Endothelial cell of umbilical vein (primary cell): ENCODE measurements around the gene NXT1. TPM values are rescaled to one million over a fixed set of nuclear protein-coding genes. Genes with fewer than 3 reads are reported as not detected.

Experiments
- BruUV-seq: library from RNA; stranded (reverse); fragments of 400-500 nt; replicated peaks from 2 replicates; lab custom pipeline; 2021; lab: Mats Ljungman, UMichigan
- CTCF ChIA-PET: fragments of 300-600, 350-600 bp; sonication (Branson Sonifier 250); formaldehyde crosslinking; loops from one replicate; lab custom pipeline; 2021; ENCODE audit warnings: antibody characterized with exemption, inconsistent platforms; lab: Charles Lee
- POLR2A ChIA-PET: fragments of 300-600, 350-600 bp; sonication (Branson Sonifier 250); formaldehyde crosslinking; loops from one replicate; lab custom pipeline; 2021; ENCODE audit warnings: antibody characterized with exemption, inconsistent platforms; lab: Charles Lee
- DNase-seq: peaks from one replicate; pipeline ENCODE4 v3.0.0-alpha.2; 2011; ENCODE audit warnings: low read depth, low spot score
- FAIRE-seq: peaks from 2 replicates; lab custom pipeline; 2011; peaks lifted over from hg19 to GRCh38; lab: Jason Lieb, UNC
- H2AFZ ChIP-seq: 2 replicates; pipeline ENCODE4 v1.6.0; 2012; ENCODE audit warnings: low read depth, low read length, control low read depth, inconsistent platforms
- H3K27ac ChIP-seq: 2 replicates; pipeline ENCODE4 v1.5.1; 2011; ENCODE audit warnings: low read depth, mild to moderate bottlenecking, control low read depth, low read length, moderate library complexity; ENCODE audit not compliant: insufficient read depth
- H3K27me3 ChIP-seq, 2 experiments: 2 replicates each; pipeline versions ENCODE4 v1.6.0 to v1.6.1; 2011; ENCODE audit warnings: low read length in 2 of 2, mixed read lengths in 1 of 2; ENCODE audit not compliant: control insufficient read depth in 2 of 2, insufficient read depth in 2 of 2
- H3K36me3 ChIP-seq, 2 experiments: 2 replicates in 1 of 2; 3 replicates in 1 of 2; pipeline ENCODE4 v1.5.1; 2011; ENCODE audit warnings: low read length in 2 of 2, mild to moderate bottlenecking in 1 of 2, moderate library complexity in 1 of 2; ENCODE audit not compliant: control insufficient read depth in 2 of 2, insufficient read depth in 2 of 2; ENCODE audit errors: extremely low read depth in 1 of 2
- H3K4me1 ChIP-seq: 3 replicates; pipeline ENCODE4 v1.5.1; 2011; ENCODE audit warnings: mild to moderate bottlenecking, low read length; ENCODE audit not compliant: control insufficient read depth, insufficient read depth; ENCODE audit errors: extremely low read depth
- H3K4me2 ChIP-seq: 2 replicates; pipeline ENCODE4 v1.6.1; 2011; ENCODE audit warnings: low read length, control low read depth, mixed read lengths; ENCODE audit not compliant: insufficient read depth
- H3K4me3 ChIP-seq, 3 experiments: fragments of 200-600 bp in 1 of 3; sonication (generic), shearing (Covaris generic) in 1 of 3; replicated peaks in 1 of 3; 2 replicates each; pipeline ENCODE4 v1.5.1; 2011 to 2016; ENCODE audit warnings: control low read depth in 3 of 3, low read length in 3 of 3, mild to moderate bottlenecking in 2 of 3, inconsistent platforms in 1 of 3, low read depth in 1 of 3, moderate library complexity in 1 of 3; ENCODE audit not compliant: insufficient read depth in 1 of 3
- H3K79me2 ChIP-seq: 2 replicates; pipeline ENCODE4 v1.6.0; 2012; ENCODE audit warnings: low read length, inconsistent platforms; ENCODE audit not compliant: control insufficient read depth, insufficient read depth
- H3K9ac ChIP-seq: replicated peaks from 2 replicates; pipeline ENCODE3; 2011; ENCODE audit warnings: low read length, control low read depth; ENCODE audit not compliant: insufficient read depth; ENCODE audit errors: extremely low read depth
- H3K9me1 ChIP-seq: replicated peaks from 3 replicates; pipeline ENCODE4 v1.6.0; 2011; ENCODE audit warnings: mild to moderate bottlenecking, low read length; ENCODE audit not compliant: control insufficient read depth, insufficient read depth; ENCODE audit errors: extremely low read depth
- H3K9me3 ChIP-seq: replicated peaks from 2 replicates; pipeline ENCODE4 v1.5.1; 2012; ENCODE audit warnings: low read length, inconsistent platforms; ENCODE audit not compliant: control insufficient read depth, insufficient read depth
- H4K20me1 ChIP-seq: replicated peaks from 2 replicates; pipeline ENCODE3; 2011; ENCODE audit warnings: mild to moderate bottlenecking, low read length; ENCODE audit not compliant: control insufficient read depth, insufficient read depth; ENCODE audit errors: extremely low read depth
- FOS ChIP-seq: IDR thresholded peaks from 2 replicates; pipeline ENCODE4 v1.6.1; 2011; ENCODE audit warnings: mild to moderate bottlenecking, low read length, moderate library complexity, borderline replicate concordance; ENCODE audit not compliant: insufficient read depth
- GATA2 ChIP-seq: IDR thresholded peaks from 2 replicates; pipeline ENCODE4 v1.7.0; 2011; ENCODE audit warnings: low read depth, mild to moderate bottlenecking, moderate library complexity, mixed read lengths, low read length; ENCODE audit not compliant: insufficient read length, insufficient read depth
- MYC ChIP-seq: IDR thresholded peaks from one replicate; pipeline ENCODE4 v1.6.1; 2011; ENCODE audit warnings: mild to moderate bottlenecking, low read depth, low read length
- POLR2A ChIP-seq: IDR thresholded peaks from 2 replicates; pipeline ENCODE4 v1.6.1; 2012; ENCODE audit warnings: low read depth, mild to moderate bottlenecking, control low read depth, low read length
- POLR2AphosphoS5 ChIP-seq: IDR thresholded peaks from 2 replicates; pipeline ENCODE4 v1.6.1; 2012; ENCODE audit warnings: low read depth, mild to moderate bottlenecking, control low read depth, low read length, moderate library complexity; ENCODE audit not compliant: insufficient read depth
- dilution Hi-C: fragments of 300-500 bp; cut with MboI; formaldehyde crosslinking; loops from one replicate; pipeline ENCODE4 v1.15.0; 2019; ENCODE audit warnings: low sequenced_read_pairs; ENCODE audit not compliant: extremely low pct_ligation_motif_present
- intact Hi-C: fragments of 100-400 bp; cut with micrococcal nuclease; formaldehyde crosslinking; loops from one replicate; pipeline ENCODE4 v1.10.0; 2022
- polyA plus RNA-seq, 4 experiments: library from polyadenylated mRNA; depleted of rRNA in 3 of 4; stranded (reverse) in 3 of 4; unstranded in 1 of 4; fragments of >200 nt; gene quantifications; 2 replicates each; pipeline versions ENCODE4 v1.2.1 to v1.2.3, GENCODE V29; 2011 to 2012; ENCODE audit warnings: missing spikeins in 1 of 4
- total RNA-seq: library from RNA; stranded (reverse); gene quantifications from 2 replicates; pipeline ENCODE4 v1.2.3, GENCODE V29; 2021
- TF ChIP-seq, protein P1 (sequence below): IDR thresholded peaks from 2 replicates; pipeline ENCODE4 v1.6.1; 2011; ENCODE audit not compliant: insufficient read depth, insufficient read length

Gene NXT1
- total and polyA plus RNA-seq, 2 donors (not counting 3 experiments of a cell fraction or from before 2014, with no cell fraction given), result 27.1 to 39.2 TPM

DNA sequence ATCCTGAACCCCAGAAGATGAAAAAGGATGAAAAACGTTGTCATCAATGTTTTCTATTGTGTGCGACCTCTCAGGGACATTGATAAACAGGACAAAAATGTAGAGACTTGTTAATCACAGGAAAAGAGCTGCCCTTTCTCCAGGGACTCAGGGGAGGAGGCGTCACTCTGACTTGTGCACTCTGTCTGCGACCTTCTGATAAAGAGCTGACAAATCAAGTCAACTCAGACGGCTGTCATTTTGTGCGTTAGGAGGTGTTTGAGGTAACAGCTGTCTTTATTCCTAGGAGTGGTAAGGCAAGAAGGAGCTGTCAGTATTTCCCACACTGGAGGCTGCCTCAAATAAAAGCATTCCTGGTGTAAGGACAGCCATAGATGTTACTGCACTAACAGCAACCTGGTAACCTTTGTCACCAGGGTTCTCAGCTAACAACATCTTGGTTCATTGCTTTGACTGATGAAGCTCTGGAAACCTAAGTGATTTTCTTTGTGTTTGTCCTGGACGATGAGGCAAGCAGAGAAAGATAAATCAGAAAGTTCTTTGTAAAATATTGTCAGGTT is 38.6 kb upstream of the NXT1 start:
- no peak overlapping the region for H3K27ac ChIP-seq
- H4K20me1 ChIP-seq, result no peaks in the 10 kb centered on the region
- no peak overlapping the region for H3K4me2 ChIP-seq
- TF ChIP-seq MYC (no peak), POLR2A (no peak), FOS (no peak), POLR2AphosphoS5 (no peak)
- TF ChIP-seq, protein P1, sequence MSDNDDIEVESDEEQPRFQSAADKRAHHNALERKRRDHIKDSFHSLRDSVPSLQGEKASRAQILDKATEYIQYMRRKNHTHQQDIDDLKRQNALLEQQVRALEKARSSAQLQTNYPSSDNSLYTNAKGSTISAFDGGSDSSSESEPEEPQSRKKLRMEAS, result no peak
- no peaks in the 10 kb centered on the region for H3K9me3 ChIP-seq
- H3K4me3 ChIP-seq, result no peak overlapping the region
- no peaks in the 10 kb centered on the region for H3K9me1 ChIP-seq
- H3K4me1 ChIP-seq, result peaks cover 2% of the 10 kb centered on the region
- H2AFZ ChIP-seq, result no peak overlapping the region
- H3K27me3 ChIP-seq, result no peaks in the 10 kb centered on the region
- no TSS peak for BruUV-seq
- ChIA-PET POLR2A (no interaction called here), CTCF (interaction anchor here (0.8 to 1.2 kb wide), 2 partner anchors 14 to 28 kb away, joined by 3 to 7 read pairs; no protein-coding TSS in a partner anchor)
- FAIRE-seq (no peak), DNase-seq (peak; percentile 57)
- no peak overlapping the region for H3K9ac ChIP-seq
- dilution Hi-C loops (no loop called here), intact Hi-C loops (no loop called here)
- H3K36me3 ChIP-seq, result no peaks in the 10 kb centered on the region
- H3K79me2 ChIP-seq, result no peaks in the 10 kb centered on the region

DNA sequence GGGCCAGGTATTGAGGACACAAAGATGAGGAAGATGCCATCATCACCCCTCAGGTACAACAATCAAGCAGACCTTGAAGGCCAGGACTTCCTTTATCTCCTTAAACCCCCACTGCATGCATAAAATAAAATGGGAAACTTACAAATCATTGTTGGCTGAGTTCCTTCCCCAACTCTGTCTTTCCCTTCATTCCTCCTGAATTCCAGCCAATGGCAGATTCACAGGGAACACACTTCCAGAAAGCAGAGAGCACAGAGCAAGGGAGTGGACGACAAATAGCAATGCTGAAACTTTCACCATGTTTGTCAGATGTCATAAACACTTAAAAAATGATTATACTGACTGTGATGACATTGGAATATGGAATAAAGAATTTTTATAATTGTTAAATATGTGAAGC is 37.3 kb upstream of the NXT1 start:
- CTCF ChIA-PET, result interaction anchor here (1.7 kb wide), 1 partner anchor 28 kb away, joined by 4 read pairs; no protein-coding TSS in a partner anchor
- no peak for FAIRE-seq

More for the DNA sequence above, 37.3 kb upstream of the NXT1 start:
- Histone ChIP-seq H3K4me2 (no peak overlapping the region), H3K9ac (no peak overlapping the region), H3K9me1 (no peaks in the 10 kb centered on the region), H3K4me3 (no peak overlapping the region), H3K27ac (no peak overlapping the region), H4K20me1 (no peaks in the 10 kb centered on the region), H3K9me3 (no peaks in the 10 kb centered on the region), H3K36me3 (no peaks in the 10 kb centered on the region), H3K27me3 (no peaks in the 10 kb centered on the region), H3K4me1 (peaks cover 10% of the 10 kb centered on the region), H2AFZ (no peak overlapping the region), H3K79me2 (no peaks in the 10 kb centered on the region)
- no peak for TF ChIP-seq GATA2
- TF ChIP-seq POLR2AphosphoS5, result no peak
- DNase-seq, result no peak
- no TSS peak for BruUV-seq
- intact Hi-C loops, result no loop called here
- POLR2A ChIA-PET, result no interaction called here
- dilution Hi-C loops, result no loop called here
